HG03439 (cell line): ENCODE data around the gene GUCD1.
"Not testable (repeated sequence)": the region's sequence is repeated elsewhere in the genome, so short reads cannot be mapped to it uniquely, and the experiment has no call there.

Experiments
- ATAC-seq: cut with Tn5 transposase; IDR thresholded peaks from one replicate; pipeline ENCODE4 v1.9.1; 2021; ENCODE audit warnings: mild to moderate bottlenecking, moderate library complexity; ENCODE audit not compliant: unreplicated experiment

Gene GUCD1

DNA sequence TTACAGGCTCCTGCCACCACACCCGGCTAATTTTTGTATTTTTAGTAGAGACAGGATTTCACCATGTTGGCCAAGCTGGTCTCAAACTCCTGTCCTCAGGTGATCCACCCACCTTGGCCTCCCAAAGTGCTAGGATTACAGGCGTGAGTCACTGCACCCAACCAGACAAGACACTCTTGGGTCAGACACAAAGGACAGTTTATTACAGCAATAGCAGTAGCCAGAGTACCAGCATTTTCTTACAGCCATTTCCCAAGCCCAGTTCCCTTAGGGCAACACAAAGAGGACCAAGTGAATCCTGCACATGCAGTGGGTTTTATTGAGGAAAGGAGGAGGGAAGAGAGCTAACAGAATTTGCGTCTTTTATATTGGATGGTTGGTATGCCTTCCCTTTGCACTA, 24.0 kb downstream of the GUCD1 start:
- ATAC-seq: not testable (repeated sequence)

DNA sequence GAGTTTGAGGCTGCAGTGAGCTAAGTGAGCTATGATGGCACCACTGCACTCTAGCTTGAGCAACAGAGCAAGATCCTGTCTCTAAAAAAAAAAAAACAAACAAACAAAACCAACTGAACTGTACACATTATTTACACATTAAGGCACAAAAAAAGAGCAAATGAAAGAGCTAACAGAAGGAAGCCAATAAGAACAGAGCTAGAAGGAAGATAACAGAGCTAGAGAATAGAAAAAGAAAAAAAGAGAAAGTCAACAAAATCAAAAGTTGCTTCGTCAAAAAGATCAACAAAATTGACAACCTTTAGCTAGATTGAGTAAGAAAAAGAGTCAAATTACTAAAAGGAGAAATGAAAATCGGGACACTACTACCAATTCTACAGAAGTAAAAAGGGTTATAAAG, 25.0 kb downstream of the GUCD1 start:
- no peak for ATAC-seq

DNA sequence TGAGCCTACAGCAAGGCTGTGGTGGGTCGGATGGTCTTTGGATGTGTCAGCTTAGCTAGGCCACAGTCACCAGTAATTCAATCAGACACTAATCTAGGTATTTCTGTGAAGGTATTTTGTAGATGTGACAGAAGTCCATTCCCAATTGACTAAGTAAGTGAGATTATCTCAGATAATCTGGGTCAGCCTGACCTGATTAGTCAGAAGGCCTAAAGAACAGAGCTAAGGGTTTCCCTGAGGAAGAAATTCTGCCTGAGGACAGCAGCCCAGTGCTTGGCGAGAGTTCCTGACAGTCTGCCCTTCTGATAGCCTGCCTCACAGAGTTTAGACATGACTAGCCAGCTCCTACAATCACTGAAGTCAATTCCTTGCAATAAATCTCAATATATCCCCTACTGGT, 28.7 kb downstream of the GUCD1 start:
- ATAC-seq: no peak

DNA sequence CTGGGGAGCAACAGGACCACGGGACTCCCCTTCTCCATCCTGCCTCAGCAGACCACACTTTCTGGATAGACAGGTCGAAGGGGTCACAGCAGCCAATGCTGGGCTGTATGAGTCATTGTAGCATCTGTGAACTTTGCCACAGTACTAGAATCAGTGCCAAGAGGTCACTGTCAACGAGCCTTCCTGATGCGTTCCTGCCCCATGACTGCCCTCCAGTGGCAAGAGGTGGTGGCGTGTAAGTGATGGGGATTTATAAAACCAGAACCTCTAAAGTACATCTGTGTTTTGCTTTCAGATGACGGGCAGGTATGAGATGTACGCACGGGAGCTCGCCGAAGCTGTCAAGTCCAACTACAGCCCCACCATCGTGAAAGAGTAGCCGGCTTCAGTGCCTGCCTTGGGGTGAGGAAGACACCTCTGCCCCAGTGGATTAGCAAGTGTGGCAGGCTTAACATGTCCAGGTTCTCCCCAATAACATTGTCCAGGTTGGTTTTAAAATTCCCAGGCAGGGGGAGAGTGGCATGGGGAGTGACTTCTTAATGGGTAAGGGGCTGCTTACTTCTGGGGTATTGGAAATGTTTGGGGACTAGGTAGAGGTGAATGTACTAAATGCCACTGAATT, 29.4 kb downstream of the GUCD1 start:
- ATAC-seq: peak; percentile 67

DNA sequence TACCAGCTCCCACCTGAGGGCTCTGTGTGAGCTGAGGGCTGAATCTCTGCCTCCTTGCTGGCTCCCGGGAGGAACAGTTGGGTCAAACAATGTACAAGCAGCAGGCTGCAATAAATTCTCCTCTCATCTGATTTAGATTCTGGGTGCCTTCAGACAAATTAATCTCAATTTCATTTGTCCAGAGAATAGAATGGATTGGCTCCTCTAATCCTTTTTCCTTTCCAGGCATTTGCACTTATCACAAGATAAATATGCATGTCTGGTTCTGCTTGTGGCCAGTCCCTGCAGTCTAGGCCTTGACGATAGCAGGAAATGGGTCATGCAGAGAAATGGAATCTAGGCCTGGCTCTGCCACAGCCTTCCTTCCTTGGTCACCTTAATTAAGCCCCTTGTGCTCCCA, 31.1 kb downstream of the GUCD1 start:
- ATAC-seq: no peak

DNA sequence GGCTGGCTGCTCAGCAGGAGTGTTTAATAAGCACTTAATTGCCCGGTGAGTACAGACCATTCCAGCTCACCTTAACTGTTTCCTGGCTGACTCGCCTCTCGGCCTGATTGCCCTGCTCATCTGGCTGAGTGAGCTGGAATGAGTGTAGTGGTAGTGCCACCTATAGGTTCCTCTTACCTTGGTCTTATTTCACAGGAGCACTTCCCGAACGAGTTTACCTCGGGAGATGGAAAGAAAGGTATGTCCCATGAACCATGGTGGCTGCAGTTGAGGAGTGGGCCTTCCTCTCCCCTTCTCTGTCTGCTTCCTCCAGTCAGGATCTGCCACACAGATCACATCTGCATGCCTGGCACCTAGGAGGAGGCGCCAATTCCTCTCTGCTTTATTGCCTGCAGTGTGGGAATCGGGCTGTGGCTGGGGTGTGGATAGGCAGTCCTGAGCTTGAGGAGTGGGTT, 33.1 kb downstream of the GUCD1 start:
- no peak for ATAC-seq

DNA sequence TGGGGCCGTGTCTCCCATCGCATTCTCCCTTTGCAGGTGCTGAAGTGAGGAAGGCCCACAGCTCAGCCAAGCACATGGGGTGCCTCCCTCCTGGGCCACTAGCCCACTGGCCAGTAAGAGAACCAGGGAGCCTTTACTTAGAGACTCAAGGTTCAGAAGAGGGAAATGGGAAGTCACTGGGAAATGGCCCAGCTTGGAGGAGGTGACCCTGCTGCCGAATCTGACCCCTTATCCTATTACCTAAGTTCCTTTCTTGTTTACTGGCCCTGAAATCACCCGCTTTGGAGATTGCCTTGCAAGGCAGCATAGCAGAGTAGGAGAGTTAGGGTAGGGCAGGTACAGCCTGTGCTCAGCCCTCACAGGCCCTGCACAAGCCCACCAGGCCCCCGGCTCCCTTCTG, 35.4 kb downstream of the GUCD1 start:
- no peak for ATAC-seq

DNA sequence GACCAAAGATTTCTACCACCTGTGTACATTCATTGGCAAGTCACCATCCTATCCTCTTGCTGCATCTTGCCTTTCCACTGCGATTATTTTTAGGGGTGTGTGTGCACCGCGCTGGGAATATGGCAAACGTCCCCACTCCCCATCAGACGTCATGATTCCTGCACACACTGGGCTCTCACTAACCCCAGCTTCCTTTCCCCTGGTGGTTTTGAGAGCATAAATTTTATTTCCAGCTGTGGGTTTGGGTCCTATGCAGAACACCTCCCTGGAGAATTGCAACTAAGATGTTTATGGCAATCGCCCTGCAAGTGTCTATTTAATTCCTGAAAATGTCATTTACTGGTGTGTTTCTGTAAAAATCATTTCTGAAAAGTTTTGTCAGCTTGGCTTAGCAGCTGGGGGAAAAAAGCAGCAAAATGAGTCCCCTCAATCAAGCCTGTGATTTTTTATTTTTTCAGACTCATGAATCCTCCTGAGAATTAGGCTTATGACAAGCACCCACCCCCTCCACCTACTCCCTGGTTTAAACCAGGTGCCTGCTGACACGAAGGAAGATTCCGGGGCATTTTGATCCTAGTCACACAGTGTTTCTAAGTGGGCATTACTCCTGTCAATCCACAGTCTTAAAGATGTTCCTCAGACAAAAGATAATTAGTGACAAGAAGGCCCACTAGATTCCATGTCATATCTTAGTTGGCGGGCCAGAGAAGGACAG, 36.0 kb downstream of the GUCD1 start:
- no peak for ATAC-seq

DNA sequence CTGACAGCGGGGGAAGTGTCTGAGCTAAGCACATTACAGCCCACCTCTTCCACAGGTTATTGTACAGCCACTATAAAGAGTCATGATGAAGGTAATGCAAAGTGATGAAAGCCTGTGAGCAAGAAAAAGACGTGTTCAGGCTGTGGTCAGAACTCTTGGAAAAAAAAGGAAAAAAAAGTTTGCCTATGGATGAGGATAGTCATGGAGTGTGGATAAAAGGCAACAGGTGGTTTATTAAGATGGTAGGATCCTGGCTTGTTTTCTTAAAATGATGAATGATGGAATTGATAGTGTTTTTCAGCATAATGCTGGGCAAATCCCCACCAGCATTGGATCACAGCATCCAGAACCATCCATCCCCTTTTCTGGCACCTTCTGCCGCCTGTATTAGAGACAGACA, 36.7 kb downstream of the GUCD1 start:
- no peak for ATAC-seq

DNA sequence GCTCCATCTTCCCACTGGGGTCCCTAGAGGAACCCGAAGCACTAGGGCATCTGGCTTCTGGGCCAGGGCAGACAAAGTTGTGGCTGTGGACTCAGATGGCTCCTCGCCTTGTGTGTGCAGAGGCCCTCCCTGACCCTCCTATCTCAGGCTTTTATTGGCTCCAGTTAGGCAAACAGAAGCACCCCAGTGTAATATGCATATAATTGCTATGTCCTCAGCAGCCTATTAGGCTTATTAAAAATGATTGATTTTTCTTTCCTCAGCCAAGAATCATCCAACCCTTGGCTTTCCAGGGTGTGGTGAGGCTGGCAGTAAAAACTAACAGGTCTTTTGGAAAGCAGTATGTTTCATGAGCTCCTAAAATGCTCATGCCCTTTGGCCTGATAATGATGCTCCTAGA, 37.5 kb downstream of the GUCD1 start:
- ATAC-seq: no peak

DNA sequence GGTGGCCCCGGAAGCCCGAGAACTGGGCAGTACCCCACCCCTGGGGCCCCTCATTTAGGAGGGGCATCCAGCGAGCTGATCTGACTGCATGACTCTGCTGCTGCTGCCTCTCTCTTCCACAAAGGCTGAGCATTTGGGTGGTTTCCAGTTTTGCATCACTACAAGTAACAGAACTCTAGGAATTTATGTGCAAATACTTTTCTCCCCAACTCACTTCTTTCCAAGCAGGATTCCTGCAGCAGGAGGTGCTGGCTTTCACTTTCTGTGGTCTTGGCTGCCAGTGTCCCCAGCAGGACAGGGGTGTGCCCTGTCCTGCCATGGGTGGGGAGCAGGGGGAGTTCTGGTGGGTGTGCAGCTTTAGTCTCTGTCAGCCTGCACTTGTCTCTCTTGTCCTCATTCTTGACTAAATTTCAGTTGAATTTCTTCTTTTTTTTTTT, 38.6 kb downstream of the GUCD1 start:
- no peak for ATAC-seq

DNA sequence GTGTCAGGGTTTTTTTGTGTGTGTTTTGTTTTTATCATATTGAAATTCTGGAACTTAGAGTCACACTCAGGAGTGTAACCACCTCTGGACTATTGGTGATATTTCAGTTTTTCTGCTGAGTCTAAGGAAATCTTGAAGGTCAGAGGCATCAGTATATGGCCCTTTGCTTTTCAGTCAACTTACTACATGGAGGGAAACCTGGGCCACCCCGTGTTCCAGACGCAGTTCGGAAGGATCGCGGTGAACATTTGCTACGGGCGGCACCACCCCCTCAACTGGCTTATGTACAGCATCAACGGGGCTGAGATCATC, 40.0 kb downstream of the GUCD1 start:
- no peak for ATAC-seq

DNA sequence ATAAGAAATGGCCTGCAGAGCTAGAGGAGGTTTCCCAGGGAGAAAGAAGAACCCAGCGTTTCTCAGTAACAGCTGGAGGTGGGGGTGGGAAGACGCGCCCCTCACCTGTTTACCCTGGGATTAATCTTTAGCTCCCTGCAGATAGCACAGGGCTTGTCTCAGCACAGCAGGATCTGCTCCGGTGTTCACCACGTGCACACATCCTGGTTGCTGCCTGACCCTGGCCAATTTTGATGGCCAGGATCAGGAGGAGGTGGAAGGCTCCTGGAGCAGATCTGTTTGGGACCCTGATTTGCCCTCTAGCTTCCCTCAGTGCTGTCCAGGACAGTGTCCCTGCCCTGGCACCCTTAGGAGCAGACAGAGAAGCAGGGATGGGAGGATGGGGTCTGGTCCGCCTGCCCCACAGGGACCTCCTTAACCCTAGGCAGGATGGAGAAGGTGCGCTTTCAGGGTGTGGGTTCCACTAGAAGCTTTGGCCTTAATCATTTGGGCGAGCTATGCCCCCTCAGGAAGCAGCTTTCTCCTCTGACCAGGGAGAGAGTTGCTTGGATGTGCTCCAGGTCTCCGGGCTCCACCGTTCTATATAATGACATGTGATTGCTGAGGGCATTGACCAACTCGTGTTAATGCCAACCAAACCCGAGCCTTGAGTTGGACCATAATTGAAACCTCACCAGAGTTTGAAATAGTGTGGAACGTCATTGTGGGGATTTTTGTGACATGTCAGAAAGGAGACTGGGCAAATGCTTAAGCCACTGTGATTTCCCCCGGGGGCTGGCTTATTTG, 40.5 kb downstream of the GUCD1 start:
- no peak for ATAC-seq

DNA sequence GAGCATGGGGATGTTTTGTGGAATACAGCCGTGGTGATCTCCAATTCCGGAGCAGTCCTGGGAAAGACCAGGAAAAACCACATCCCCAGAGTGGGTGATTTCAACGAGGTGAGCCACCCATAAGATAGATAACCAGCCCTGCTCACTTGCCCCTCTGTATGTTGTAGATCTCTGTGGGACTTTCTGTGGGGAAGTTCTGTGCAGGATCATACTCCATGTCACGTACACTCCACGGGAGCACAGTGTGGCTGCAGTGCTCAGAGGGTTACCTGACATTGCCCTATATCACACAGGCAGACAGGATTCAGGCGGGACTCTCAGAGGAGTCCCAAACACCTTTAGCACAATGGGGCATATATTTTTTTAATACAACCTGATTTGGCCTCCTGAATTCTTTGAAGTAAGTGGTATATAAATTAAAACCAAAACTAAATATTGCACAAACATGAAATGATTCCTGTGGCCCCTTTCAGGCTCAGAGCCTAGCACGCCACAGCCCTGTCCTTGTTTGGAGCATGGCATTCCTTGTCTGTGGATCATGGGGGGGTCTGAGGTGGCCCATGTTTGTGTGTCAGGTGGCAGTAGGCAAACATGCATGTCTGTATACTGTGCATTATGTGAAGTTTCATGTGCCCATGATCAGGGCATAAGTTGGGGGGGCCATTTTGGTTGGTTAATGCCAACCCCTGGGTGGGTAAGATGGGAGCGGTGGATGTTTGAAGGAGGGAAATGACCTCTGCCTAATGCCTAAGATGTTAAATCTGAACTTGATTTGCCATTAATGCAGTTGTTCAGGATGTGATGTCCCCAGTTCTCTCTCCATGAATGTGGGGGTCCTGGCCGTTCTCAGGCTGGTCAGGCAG, 41.3 kb downstream of the GUCD1 start:
- no peak for ATAC-seq

DNA sequence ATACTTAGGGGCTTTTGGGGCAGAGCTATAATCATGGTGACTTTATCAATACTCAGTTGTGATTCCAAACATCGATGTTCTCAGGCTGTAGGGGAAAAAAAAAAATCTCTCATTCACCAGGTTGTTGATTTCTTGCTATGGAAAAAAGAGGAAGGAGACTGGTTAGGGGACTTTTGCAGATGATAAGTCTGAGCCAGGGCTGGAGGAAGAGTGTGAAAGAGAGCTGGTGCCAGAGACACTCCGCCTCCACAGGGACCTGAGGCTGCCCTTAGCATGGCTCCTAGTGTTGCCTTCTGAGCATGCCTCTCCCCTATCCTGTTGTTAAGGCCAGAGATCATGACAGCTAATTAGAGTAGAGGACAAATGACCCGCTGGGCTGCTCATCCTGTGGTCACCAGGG, 42.9 kb downstream of the GUCD1 start:
- ATAC-seq: no peak

DNA sequence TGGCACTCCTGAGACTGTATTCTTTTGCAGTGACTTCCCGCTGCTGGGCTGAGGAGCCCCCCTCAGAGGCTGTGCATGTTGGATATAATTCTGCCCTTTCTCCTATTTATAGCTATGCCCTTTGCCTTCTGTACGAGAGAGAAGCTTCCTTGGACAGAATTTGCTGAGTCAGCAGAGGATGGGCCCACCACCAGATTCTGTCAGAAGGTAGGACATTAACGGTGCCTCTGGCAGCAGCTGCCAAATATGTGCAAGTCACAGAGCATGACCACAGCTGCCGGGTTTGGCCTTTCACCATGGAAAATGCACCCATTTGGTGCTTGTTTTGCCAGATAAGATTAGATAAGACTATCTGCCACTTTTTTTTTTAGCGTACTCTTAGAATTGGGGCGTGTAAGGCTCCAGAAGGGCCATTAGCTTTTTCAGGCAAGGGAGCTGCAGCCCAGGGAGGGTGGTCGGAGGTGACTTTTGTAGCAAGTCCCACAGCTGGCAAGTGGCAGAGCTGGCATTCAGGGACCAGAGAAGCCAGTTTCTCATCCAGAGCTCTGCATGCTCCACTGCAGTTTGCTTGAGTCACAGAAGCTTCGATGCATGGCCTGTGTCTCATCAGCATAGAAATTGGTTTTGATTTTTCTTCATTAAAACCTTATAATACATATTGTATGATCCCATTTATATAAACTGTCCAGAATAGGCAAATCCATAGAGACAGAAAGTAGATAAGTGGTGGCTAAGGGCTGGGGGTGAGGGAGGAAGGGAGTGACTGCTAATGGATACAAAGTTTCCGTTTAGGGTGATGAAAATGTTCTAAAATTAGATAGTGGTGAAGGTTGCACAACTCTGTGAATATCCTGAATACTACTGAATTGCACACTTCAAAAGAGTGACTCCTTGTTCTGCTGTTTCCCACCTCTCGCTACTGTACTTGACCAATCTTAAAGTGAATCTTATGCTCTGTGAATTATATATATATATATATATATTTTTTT, 44.0 kb downstream of the GUCD1 start:
- no peak for ATAC-seq

DNA sequence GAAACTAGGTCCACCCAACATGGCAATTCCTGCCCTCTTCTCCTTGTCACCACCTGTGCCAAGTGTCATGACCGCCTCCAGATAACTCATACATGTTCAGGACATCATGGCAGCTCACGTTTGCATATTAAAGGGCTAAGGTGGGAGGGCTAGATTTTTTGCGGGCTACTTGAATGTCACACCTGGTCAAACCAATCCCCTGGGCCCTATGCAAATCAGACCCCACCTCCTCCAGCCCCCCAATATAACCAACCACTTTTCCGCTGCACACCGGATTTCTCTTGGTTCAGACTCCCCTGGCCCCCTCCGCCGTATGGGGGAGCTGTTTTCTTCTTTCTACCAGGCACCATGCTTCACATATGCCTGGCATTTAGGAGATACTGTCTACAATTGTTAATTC, 47.2 kb downstream of the GUCD1 start:
- no peak for ATAC-seq

DNA sequence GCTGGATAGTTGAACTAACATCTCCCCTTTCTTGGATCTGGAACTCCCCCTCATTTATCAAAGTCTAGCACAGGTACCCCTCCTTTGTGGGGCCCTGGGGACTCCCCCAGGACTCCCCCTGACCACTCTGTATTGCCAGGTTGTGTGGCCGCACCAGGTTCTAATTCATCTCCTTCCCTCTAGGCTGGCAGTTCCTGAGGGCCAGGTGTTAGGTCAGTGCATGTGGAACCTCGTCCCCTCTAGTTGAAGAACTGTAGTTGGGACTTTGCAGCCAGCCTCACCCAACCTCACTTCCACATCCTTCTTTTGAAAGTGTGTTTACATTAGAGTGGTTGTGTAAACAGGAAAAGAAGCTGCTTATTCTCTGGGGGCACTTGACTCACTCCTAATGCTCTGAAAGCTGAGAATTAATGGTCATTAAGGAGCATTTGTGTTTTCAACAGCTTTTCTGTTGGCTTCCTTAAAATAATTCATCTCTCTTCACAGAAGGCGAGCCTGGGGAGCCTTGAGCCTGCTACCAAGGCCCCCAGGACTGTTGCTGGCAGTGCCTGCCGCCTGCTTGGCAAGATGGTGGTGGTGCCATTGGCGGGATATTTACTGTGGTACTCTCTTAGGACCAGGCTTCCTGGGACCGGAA, 48.0 kb downstream of the GUCD1 start:
- ATAC-seq: no peak

DNA sequence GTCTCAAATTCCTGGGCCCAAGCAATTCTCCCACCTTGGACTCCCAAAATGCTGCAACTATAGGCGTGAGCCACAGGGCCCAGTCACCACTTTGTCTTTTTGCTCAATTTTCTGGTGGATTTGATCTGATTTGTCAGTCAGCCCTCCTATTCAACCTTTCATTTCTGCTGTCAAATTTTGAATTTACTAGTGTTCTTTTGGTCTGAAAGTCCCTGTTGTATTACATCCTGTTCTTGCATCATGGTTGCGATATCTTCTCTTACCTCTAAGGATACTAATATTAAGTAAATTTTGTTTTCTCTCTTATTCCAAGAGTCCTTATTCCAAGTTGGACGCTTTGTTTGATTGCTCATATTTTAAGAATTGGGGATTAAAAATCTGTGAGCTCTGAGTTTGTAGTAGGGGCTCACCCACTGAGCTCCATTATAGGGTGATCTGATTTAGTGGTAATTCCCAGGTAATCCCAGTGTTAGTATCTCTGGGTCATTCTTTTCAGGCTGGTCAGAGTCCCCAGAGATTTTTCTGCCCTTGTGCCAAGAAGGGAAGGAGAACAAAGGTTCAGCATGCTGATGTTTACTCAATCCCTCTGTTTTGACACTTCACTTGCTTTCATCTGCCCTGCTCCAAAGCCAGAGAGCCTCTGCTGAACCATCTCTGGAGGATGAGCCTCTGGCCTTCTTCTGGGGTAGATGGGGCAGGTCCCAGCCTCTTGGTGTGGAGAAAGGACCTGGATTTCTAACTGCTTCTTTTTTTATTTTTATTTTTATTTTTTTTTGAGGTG, 49.8 kb downstream of the GUCD1 start:
- no peak for ATAC-seq
